ENCODE measurements around the gene ANKS3. TPM values are rescaled to one million over a fixed set of nuclear protein-coding genes. Genes with fewer than 3 reads are reported as not detected.

Gene ANKS3
- total and polyA plus RNA-seq, 2 experiments from 2014 or later, result 22.5 to 24.9 TPM

GRCh38 chr16:4754865-4755264, 20.8 kb upstream of the ANKS3 start:
- no peaks in the 10 kb centered on the region for H3K27me3 ChIP-seq (ENCODE audit: insufficient read depth)
- Mint-ChIP-seq H3K27me3 (ENCODE audit: insufficient read depth, low read depth, poor library complexity) (no peaks in the 10 kb centered on the region), H3K27ac (no peak overlapping the region), H3K9me3 (peaks cover 6% of the 10 kb centered on the region; the same call in 2 of the 3 replicates), H3K4me3 (no peak overlapping the region), H3K4me1 (no peaks in the 10 kb centered on the region), H3K36me3 (ENCODE audit: low read depth) (peaks cover 69% of the 10 kb centered on the region)
- peaks cover 27% of the 10 kb centered on the region; the same call in 1 of the 2 replicates for H3K36me3 ChIP-seq (ENCODE audit: insufficient read depth)
- DNase-seq (ENCODE audit: low spot score) (no peak), ATAC-seq (no peak)
- TF ChIP-seq ZNF114 (CRISPR knock-in tag; IDR thresholded peaks at IDR 0.05), result no peak
- no peak for TF ChIP-seq ZNF462 (CRISPR knock-in tag; IDR thresholded peaks at IDR 0.05)
- no peak for TF ChIP-seq JUNB (IDR thresholded peaks at IDR 0.05; ENCODE audit: unreplicated experiment)
- no peak for TF ChIP-seq ETS1 (IDR thresholded peaks at IDR 0.05)
- no peak for TF ChIP-seq EZH2phosphoT487 (IDR thresholded peaks at IDR 0.05; ENCODE audit: unreplicated experiment)
- TF ChIP-seq REST (IDR thresholded peaks at IDR 0.05; ENCODE audit: unreplicated experiment), result no peak
- no peak for TF ChIP-seq NANOG (IDR thresholded peaks at IDR 0.05; ENCODE audit: borderline replicate concordance)
- TF ChIP-seq ZNF331 (CRISPR knock-in tag; IDR thresholded peaks at IDR 0.05; ENCODE audit: low read depth), result no peak
- TF ChIP-seq EZH2 (IDR thresholded peaks at IDR 0.05; ENCODE audit: low read depth, unreplicated experiment), result no peak
- TF ChIP-seq STAT1 (IDR thresholded peaks at IDR 0.05; ENCODE audit: unreplicated experiment), result no peak
- no peaks in the 10 kb centered on the region for H3K9me2 ChIP-seq (ENCODE audit: insufficient read depth)
- H3K4me3 ChIP-seq, result no peak overlapping the region
- no peak overlapping the region for H2AFZ ChIP-seq
- no peaks in the 10 kb centered on the region; the same call in 1 of the 2 replicates for H4K20me1 ChIP-seq (replicated peaks; ENCODE audit: insufficient read depth)
- no peaks in the 10 kb centered on the region for H3F3A ChIP-seq (replicated peaks; ENCODE audit: low read depth)
- H3K4me2 ChIP-seq, result no peak overlapping the region
- no peaks in the 10 kb centered on the region for H3K4me1 ChIP-seq (ENCODE audit: insufficient read depth)
- no peak overlapping the region for H3K27ac ChIP-seq (ENCODE audit: low read depth)
- H3K79me2 ChIP-seq (replicated peaks; ENCODE audit: insufficient read depth), result no peaks in the 10 kb centered on the region
